Thyroid gland (tissue), 4 donors: ENCODE measurements around the gene RELA. TPM values are rescaled to one million over a fixed set of nuclear protein-coding genes. Genes with fewer than 3 reads are reported as not detected.

Experiments
- DNase-seq, 2 donors: peaks; one replicate each; pipeline ENCODE4 v3.0.0-alpha.2; 2019
- H3K27ac ChIP-seq, 3 donors: fragments of 200-600 bp; sonication (generic); 1 replicate in 2 of 3; 2 replicates in 1 of 3; pipeline ENCODE4 v1.5.1; 2016 to 2019; ENCODE audit warnings: mild to moderate bottlenecking in 1 of 3, moderate library complexity in 1 of 3
- H3K27me3 ChIP-seq: fragments of 200-600 bp; sonication (generic); one replicate; pipeline ENCODE4 v1.5.1; 2019
- H3K36me3 ChIP-seq, 2 donors: fragments of 200-600 bp; sonication (generic); one replicate each; pipeline ENCODE4 v1.5.1; 2016 to 2019
- H3K4me1 ChIP-seq, 2 donors: fragments of 200-600 bp; sonication (generic); one replicate each; pipeline ENCODE4 v1.5.1; 2017 to 2019
- H3K4me3 ChIP-seq, 3 donors: fragments of 200-600 bp; sonication (generic); replicated peaks in 1 of 3; 1 replicate in 2 of 3; 2 replicates in 1 of 3; pipeline ENCODE4 v1.5.1; 2016; ENCODE audit warnings: mild to moderate bottlenecking in 1 of 3
- H3K9me3 ChIP-seq: fragments of 200-600 bp; sonication (generic); one replicate; pipeline ENCODE4 v1.5.1; 2017
- POLR2A ChIP-seq, 2 donors: fragments of 450-650 bp; IDR thresholded peaks; one replicate each; pipeline ENCODE4 v1.6.1; 2017; ENCODE audit warnings: antibody characterized with exemption in 2 of 2, mild to moderate bottlenecking in 2 of 2, moderate library complexity in 1 of 2
- WGBS, 2 donors: methylation state at CpG; one replicate each; pipeline ENCODE4 v1.1.5; 2017; 5-methylcytosine and 5-hydroxymethylcytosine counted together
- intact Hi-C: fragments of 100-400 bp; cut with DNase I; formaldehyde crosslinking; loops from one replicate; pipeline ENCODE4 v1.15.1; 2023
- microRNA-seq: library from miRNA; unstranded; fragments of <30 nt; microRNA quantifications from one replicate; pipeline ENCODE4, GENCODE V29; 2016
- small RNA-seq: library from RNA; depleted of rRNA; stranded (forward); fragments of <200 nt; gene quantifications from one replicate; pipeline ENCODE3, GENCODE V24; 2016
- total RNA-seq, 4 donors: library from RNA; depleted of rRNA; stranded (reverse); fragments of >200 nt; gene quantifications; one replicate each; pipeline ENCODE4 v1.2.3, GENCODE V29; 2016
- TF ChIP-seq, protein P1 (sequence below), 6 experiments: fragments of 200-600 bp in 3 of 6; fragments of 450-650 bp in 3 of 6; sonication (generic) in 3 of 6; IDR thresholded peaks; one replicate each; pipeline ENCODE4 v1.5.1; 2016 to 2019; ENCODE audit warnings: antibody characterized with exemption in 6 of 6, mild to moderate bottlenecking in 2 of 6, inconsistent platforms in 1 of 6, moderate library complexity in 1 of 6

Gene RELA
- total RNA-seq, 4 donors from 2014 or later: 40.3 to 55.8 (median 48.7) TPM

DNA sequence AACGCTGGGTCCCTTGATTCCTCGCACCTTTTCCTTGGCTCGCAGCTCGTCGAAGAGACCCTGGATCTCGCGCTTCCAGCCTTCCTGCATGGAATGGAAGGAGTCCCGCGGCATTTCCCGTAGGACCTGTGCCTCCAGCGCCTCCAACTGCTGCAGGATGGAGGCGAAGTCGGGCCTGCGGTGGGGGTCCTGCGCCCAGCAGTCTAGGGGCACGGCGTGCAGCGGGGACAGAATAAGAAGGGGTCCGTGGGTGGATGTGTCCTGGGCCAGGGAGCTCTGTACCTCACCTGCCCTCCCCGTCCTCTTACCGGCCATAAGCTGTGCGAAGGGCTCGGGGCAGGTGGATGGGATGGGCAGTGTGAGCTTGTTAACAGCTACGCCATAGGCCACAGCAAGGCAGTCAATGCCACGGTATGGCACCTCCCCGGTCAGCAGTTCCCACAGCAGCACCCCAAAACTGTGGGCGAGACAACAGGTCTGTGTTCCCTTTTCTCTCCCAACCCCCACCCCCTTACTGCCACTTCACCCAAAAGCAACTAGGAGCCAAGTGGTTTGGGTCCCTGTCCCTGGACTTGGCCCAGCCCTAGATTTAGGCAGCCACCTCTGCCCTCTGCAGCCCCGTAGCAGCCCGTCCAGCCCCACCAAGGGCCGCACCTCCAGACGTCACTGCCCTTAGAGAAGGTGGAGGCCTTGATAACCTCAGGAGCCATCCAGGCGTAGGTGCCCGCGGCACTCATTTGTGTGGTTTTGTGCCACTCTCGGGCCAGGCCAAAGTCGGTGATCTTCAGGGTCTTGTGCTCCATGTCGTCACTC lies 54.9 kb downstream of the RELA start:
- TF ChIP-seq, protein P1, sequence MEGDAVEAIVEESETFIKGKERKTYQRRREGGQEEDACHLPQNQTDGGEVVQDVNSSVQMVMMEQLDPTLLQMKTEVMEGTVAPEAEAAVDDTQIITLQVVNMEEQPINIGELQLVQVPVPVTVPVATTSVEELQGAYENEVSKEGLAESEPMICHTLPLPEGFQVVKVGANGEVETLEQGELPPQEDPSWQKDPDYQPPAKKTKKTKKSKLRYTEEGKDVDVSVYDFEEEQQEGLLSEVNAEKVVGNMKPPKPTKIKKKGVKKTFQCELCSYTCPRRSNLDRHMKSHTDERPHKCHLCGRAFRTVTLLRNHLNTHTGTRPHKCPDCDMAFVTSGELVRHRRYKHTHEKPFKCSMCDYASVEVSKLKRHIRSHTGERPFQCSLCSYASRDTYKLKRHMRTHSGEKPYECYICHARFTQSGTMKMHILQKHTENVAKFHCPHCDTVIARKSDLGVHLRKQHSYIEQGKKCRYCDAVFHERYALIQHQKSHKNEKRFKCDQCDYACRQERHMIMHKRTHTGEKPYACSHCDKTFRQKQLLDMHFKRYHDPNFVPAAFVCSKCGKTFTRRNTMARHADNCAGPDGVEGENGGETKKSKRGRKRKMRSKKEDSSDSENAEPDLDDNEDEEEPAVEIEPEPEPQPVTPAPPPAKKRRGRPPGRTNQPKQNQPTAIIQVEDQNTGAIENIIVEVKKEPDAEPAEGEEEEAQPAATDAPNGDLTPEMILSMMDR (IDR thresholded peaks at IDR 0.05): no peak
- TF ChIP-seq POLR2A (IDR thresholded peaks at IDR 0.05): no peak
- intact Hi-C loops: no loop called here
- WGBS, 2 donors: 79 to 80% methylated on average over 30 to 33 of the region's 37 CpGs

DNA sequence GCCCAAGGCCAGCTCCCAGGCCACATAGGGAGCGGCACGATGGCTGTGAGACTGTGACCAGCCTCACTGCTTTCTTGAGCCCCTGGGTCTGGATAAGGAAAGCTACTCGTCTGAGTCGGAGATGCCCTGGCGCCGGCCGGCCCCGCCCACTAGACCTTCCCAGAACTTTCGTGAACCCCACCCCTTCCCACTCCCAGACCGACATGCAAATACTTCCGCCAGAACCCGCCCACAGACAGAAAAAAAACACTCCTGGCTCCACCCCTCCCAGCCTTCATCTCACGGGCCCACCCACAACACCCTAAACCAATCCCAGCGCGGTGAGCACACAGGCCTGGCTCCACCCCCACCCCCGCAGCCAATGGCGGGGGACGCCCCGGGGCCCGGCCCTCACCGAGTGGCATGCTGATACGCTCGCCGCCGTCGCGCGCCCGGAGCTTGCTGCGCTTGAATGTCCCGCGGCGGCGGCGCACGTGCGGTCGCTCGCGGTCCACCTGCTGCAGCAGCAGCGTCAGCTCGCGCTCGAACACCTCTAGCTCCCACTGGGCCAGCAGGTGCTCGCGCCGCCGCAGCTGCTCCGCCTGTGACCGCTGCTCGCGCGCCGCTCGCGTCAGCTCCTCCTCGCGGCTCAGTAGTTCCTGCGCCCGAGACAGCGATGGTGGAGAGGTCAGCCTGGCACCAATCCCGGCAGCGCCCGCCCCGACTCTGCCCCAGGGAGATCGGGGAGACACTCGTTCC lies 55.7 kb downstream of the RELA start:
- 30 to 55% methylated on average over 51 to 62 of the region's 67 CpGs for WGBS, 2 donors
- Histone ChIP-seq H3K36me3 (peaks cover 25% of the 10 kb centered on the region in 2 donors), H3K27ac (peak overlapping the region; percentile 49 to 80 (median 78)), H3K4me3 (peak overlapping the region in 1 of 3 donors; percentile 15), H3K4me1 (peaks cover 10 to 42% of the 10 kb centered on the region in 2 donors), H3K9me3 (no peaks in the 10 kb centered on the region), H3K27me3 (no peaks in the 10 kb centered on the region)
- intact Hi-C loops: no loop called here
- DNase-seq: peak; percentile 94 to 97
- TF ChIP-seq, protein P1 (IDR thresholded peaks at IDR 0.05): no peak
- peak in 1 of 2 donors; percentile 12 for TF ChIP-seq POLR2A (IDR thresholded peaks at IDR 0.05)

More for the DNA sequence above, 54.9 kb downstream of the RELA start:
- H3K27me3 ChIP-seq: no peaks in the 10 kb centered on the region
- peaks cover 18 to 48% of the 10 kb centered on the region in 2 donors for H3K4me1 ChIP-seq
- peak overlapping the region in 1 of 3 donors; percentile 44 for H3K27ac ChIP-seq
- H3K9me3 ChIP-seq: no peaks in the 10 kb centered on the region
- no peak for DNase-seq
- H3K4me3 ChIP-seq: peak overlapping the region in 1 of 3 donors; percentile 15
- H3K36me3 ChIP-seq: peaks cover 25% of the 10 kb centered on the region in 2 donors

DNA sequence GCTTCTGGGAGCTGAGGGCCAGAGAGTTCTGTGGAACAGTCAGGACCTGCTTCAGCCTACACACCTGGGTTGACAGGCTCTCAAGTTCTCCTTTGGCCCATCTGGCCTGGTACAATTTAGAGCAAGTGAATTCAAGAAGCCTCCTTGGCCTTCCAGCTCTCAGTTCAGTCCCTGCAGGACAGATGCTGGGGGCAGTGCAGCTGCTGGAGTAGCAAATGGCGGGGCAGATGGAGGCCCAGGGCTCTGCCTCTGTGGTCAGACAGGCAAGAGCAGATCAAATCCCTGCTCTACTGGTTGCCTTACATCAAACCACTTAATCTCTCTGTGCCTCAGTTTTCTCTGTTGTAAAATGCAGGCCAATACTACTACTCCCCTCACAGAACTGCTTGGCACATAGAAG lies 58.5 kb downstream of the RELA start:
- H3K4me1 ChIP-seq: peaks cover 5 to 23% of the 10 kb centered on the region in 2 donors
- TF ChIP-seq, protein P1 (IDR thresholded peaks at IDR 0.05): no peak
- TF ChIP-seq POLR2A (IDR thresholded peaks at IDR 0.05): no peak
- H3K27me3 ChIP-seq: no peaks in the 10 kb centered on the region
- H3K36me3 ChIP-seq: peaks cover 27 to 28% of the 10 kb centered on the region in 2 donors
- no peak for DNase-seq
- H3K4me3 ChIP-seq: no peak overlapping the region
- H3K9me3 ChIP-seq: no peaks in the 10 kb centered on the region
- H3K27ac ChIP-seq: no peak overlapping the region
- 100% methylated on average over 1 of the region's 1 CpG for WGBS, 2 donors
- intact Hi-C loops: no loop called here

Small RNA genes lying within 50 kb of the gene (microRNA-seq; reads per million reads assigned to microRNA genes)
- gene MIR4489 (not detected), gene MIR4690 (not detected)

Small RNA genes lying within 50 kb of the gene (small RNA-seq; reads per million reads assigned to genes)
- not detected for gene MIR4489
- gene MIR4690: not detected
- gene RN7SL309P: not detected

Other genes starting within 250 kb of the RELA start
- 1,000 to 10,000 TPM in 1 of 4 donors, 100 to 1,000 TPM in 3; 195 to 1,623 (median 652) TPM for gene NEAT1, start 240.1 kb downstream of the RELA start, total RNA-seq
- over 10,000 TPM; 20,994 to 36,233 (median 26,043) TPM for gene MALAT1, start 163.9 kb downstream of the RELA start, total RNA-seq
- gene SCYL1, start 137.8 kb downstream of the RELA start, total RNA-seq: 100 to 1,000 TPM in 3 of 4 donors, 10 to 100 TPM in 1; 99.8 to 122 (median 116) TPM
- gene LTBP3, start 104.6 kb downstream of the RELA start, total RNA-seq: 100 to 1,000 TPM; 195 to 277 (median 222) TPM
- 10 to 100 TPM; 28.2 to 79.1 (median 41.3) TPM for gene ZNRD2, start 92.4 kb downstream of the RELA start, total RNA-seq
- 10 to 100 TPM; 26.9 to 55.5 (median 43.2) TPM for gene FAM89B, start 90.4 kb downstream of the RELA start, total RNA-seq
- gene EHBP1L1, start 86.9 kb downstream of the RELA start, total RNA-seq: 10 to 100 TPM in 2 of 4 donors, 1 to 10 TPM in 2; 8.6 to 18.8 (median 12.0) TPM
- 1 to 10 TPM in 1 of 4 donors, not detected in 3; 1.2 TPM for gene KCNK7, start 67.1 kb downstream of the RELA start, total RNA-seq
- gene MAP3K11, start 48.7 kb downstream of the RELA start, total RNA-seq: 10 to 100 TPM; 43.1 to 67.8 (median 51.3) TPM
- gene PCNX3, start 47.1 kb downstream of the RELA start, total RNA-seq: 10 to 100 TPM; 18.9 to 54.2 (median 47.0) TPM
- gene SIPA1, start 24.8 kb downstream of the RELA start, total RNA-seq: 10 to 100 TPM; 19.2 to 40.6 (median 32.7) TPM
- gene KAT5, start 49.3 kb upstream of the RELA start, total RNA-seq: 100 to 1,000 TPM in 1 of 4 donors, 10 to 100 TPM in 3; 78.5 to 114 (median 81.1) TPM
- gene RNASEH2C, start 57.9 kb upstream of the RELA start, total RNA-seq: 100 to 1,000 TPM in 3 of 4 donors, 10 to 100 TPM in 1; 48.8 to 135 (median 118) TPM
- 10 to 100 TPM; 21.8 to 43.2 (median 25.3) TPM for gene AP5B1, start 118.1 kb upstream of the RELA start, total RNA-seq
- gene OVOL1, start 124.1 kb upstream of the RELA start, total RNA-seq: 1 to 10 TPM; 1.1 to 6.6 (median 5.2) TPM
- gene SNX32, start 171.0 kb upstream of the RELA start, total RNA-seq: under 1 TPM in 1 of 4 donors, not detected in 3; 0.45 TPM
- 100 to 1,000 TPM; 330 to 581 (median 494) TPM for gene CFL1, start 195.3 kb upstream of the RELA start, total RNA-seq
- gene MUS81, start 197.5 kb upstream of the RELA start, total RNA-seq: 10 to 100 TPM; 31.8 to 61.9 (median 42.5) TPM
- 100 to 1,000 TPM in 2 of 4 donors, 10 to 100 TPM in 2; 70.7 to 125 (median 91.4) TPM for gene EFEMP2, start 209.9 kb upstream of the RELA start, total RNA-seq
- gene CTSW, start 216.9 kb upstream of the RELA start, total RNA-seq: 1 to 10 TPM in 3 of 4 donors, under 1 TPM in 1; 0.67 to 7.6 (median 2.7) TPM
- 100 to 1,000 TPM in 2 of 4 donors, 10 to 100 TPM in 2; 65.9 to 128 (median 109) TPM for gene FIBP, start 225.6 kb upstream of the RELA start, total RNA-seq
- 10 to 100 TPM; 29.8 to 73.8 (median 42.9) TPM for gene CCDC85B, start 227.8 kb upstream of the RELA start, total RNA-seq
- 1 to 10 TPM in 3 of 4 donors, under 1 TPM in 1; 0.33 to 1.6 (median 1.5) TPM for gene FOSL1, start 237.5 kb upstream of the RELA start, total RNA-seq